ENCODE data around the gene RASA1.
A peak's percentile ranks its signal among the peaks of the same experiment; 100 is the strongest.
"Not testable (repeated sequence)": the region's sequence is repeated elsewhere in the genome, so short reads cannot be mapped to it uniquely, and the experiment has no call there.

The RASA1 gene

DNA sequence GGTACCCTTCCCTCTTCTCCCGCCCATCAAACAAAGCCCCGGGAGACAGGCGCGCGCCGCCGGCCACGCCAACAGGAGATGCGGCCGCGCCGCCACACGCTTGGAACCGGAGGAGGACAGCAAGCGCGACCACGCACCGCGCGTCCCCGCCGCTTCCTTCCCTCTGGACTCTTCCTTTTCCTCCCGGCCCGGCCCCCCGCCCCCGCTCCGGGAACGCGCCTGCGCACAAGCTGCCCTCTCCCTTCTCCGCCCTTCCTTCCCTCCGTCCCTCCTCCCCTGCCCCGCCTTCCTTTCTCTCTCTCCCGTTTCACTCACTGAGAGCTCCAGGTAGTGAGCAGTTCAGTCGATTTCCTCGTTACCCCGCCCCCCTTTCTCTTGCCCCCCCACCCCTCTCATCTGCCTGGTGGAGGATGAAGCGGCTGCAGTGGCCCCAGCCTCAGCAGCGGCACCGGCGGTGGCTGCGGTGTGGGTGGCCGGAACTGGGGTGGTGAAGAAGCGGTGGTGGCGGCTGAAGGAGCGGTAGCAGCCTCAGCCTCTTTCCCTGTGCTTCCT is at the start of gene RASA1:
Gene RASA1 (plus strand): TSS at position 310 of the 552 bp plus-strand sequence. CDS start 569 bp downstream, outside the sequence.
- peak; percentile 82 for DNase-seq

DNA sequence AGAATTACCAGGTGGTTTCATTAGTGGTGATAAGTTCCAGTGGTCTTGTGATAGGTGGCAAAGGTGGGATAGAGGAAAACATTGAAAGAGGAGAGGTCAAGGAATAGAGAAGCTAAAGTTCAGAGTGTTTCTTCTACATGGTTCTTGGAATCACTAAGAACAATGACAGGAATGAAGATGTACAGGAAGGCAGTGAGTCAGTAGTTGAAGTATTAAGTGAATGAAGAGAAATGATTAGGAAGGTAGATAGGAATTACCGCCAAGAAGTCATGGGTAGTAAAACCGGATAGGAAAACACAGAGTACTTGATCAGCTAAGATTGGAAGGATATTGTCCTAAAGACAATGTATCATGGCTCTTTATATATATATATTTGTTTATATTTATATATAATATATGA is 37.9 kb upstream of the RASA1 start:
- no peak for DNase-seq

DNA sequence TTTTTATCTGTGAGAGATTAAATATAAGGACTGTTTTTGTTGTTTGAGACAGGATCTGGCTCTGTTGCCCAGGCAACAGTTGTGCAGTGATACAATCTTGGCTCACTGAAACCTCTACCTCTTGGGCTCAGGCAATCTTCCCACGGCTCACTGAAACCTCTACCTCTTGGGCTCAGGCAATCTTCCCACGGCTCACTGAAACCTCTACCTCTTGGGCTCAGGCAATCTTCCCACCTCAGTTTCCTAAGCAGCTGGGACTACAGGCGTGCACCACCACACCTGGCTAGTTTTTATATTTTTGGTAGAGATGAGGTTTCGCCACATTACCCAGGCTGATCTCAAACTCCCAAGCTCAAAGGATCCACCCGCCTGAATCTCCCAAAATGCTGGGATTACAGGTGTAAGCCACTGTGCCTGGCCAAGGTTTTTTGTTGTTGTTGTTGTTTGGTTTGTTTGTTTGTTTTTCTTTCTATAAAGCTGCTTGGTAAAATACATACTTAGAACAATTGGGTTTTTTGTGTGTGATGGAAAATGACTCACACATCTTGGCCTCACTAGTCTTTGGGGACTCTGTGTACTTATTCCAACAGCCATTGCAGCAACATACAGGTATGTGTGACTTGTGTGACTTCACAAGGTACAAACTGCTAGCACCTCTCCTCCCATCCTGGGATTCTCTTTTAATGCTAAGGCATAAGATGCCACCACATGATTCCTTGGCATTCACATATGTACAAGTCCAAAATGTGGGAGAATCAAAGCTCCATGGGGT is 36.5 kb upstream of the RASA1 start:
- DNase-seq = no peak

DNA sequence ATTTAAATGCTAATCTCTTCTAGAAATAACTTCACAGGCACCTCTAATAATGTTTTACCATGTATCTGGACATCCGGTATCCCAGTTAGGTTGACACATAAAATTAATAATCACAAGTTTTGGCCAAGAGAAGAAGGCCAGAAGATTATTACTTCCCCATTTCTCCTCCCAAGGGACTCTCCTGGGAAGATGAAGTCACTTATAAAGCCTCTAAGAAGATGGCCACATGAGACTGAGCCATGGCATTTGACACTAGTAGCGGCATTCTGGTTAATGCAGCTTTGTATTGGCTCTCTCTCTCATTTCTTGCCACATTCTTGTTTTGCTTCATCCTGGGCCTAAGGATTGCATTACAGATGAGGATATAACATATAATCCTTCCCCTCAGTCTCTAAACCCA is 34.5 kb upstream of the RASA1 start:
- DNase-seq = no peak

DNA sequence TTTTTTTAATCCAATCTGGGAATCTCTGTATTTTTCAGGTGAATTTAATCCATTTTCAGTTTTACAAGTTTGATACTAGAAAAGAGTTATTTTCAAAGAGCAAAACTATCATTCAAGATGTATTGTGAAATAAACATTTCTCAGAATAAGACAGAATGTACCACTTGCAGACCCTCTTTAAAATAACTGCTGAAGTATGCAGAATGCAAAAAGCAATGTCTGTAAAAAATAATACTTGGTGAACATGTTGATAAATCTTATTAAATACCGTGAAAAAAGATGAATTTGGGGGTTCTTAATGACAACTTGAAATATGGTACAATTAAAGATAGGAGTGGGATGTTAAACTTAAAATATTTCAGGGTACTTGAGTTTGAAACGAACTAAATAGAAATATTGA is 26.1 kb upstream of the RASA1 start:
- DNase-seq = no peak

DNA sequence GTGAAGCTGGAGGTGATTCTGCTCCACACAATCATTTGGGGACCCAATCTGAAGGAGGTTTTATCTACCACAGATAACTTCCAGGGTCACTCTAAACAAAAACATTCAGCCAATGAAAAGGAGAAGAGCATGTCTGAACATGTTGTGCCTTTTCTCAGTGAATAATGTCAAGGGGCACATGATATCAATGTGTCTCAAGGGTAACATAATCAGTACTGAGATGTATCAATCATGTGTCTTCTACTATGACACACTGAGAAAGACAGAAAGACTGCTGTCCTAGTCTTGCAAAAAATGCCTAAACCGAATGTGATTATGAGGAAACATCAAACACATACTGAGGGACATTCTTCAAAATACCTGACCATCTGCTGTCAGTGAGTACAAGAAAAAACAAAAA is 25.4 kb upstream of the RASA1 start:
- no peak for DNase-seq

DNA sequence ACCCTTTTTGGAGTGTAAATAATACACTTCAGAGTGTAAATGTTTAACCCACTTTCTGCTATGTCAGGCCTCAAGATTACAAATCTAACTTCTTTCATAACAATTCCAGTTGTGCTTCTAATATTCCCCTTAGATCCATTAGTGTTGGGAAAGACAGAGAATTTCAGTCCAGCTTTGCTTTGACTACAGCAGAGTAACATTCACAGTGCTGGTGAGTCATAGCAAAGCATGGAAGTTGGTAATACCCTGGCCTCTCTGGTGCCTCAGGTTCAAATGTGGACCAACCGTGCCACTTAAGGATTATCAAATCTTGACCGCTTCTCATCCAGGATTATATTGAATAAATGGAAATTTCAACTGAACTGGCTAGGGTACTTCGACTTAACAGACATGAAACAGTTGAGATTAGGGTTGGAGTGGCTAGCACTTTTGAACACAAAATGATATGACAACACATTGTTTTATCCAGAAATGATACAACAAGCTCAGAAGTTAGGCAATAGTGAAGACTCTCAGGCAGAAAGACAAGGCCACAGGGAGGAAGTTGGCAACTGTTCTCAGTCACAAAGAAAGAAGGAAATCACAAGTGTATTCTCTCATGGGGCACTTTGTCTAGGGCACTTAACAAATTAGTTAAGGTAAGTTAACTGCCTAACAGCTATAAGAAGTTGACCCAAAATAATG is 24.4 kb upstream of the RASA1 start:
- no peak for DNase-seq

DNA sequence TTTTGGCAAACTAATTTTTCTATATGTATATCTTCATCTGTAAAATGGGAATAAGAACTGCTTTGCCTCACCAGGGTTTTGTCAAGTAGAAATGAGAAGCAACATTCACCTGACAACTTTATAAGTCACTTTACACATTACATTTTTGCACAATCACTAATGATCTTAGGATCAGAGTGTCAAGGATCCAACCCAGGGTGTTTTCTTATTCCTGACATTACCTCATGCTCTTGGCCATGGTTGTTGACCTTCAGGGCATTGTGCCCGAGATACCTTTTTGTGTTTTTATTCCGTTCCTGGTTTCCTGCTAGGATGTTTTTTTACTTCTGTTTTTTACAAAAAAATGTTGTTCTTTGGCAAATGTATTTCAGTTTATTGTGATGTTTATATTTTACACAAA is 22.2 kb upstream of the RASA1 start:
- no peak for DNase-seq

DNA sequence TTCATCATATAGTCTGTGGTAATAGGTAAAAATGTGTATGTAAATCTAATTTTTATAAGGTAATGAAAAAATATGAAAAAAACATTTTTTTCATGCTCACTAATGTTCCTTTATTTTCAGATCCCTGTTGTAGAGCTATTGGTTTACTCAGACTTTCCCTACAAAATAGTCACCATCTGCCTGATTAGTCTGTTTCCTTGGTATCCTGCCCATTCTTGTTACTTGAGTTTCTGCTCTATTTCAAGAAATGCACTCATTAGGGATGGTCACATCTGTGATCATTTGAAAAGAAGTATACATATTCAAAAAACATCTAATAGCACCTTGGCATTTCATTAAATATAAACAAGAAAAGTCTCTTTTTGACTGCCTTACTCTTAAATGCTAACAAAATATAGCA is 21.6 kb upstream of the RASA1 start:
- DNase-seq = no peak

DNA sequence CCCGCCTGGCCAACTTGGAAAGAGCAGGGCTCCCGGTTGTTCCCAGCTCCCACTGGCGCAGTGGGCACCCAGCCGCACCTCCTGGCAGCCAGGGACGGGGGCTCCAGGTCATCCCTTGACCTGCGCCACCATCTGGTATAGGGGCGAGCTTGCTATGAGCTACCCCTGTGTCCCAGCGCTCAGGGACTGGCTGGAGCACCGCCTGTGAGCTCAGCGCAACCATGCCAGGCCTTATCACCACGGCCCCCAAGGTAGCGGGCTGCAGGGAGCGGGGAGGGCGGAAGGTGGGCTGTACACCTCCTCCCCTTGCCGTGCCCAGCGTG is 15.4 kb upstream of the RASA1 start:
- no peak for DNase-seq

DNA sequence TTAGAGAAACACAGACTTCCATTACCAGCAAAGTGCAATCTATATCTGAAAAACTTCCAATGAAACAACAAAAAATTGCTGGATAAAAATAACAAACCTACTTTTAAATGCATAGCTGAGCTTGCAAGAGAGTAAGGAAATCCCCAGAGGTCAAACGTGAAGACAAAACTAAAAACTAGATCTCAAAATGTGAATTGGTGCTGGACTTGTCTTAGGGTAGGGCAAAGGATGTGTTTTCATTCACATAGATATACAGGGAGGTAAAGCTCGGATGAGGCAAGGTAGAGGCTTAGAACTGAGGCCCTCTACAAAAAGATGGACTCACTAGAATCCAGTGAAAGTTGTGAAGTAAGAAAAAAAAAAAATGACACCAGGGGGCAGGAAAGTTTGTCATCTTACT is 13.6 kb upstream of the RASA1 start:
- DNase-seq = no peak

DNA sequence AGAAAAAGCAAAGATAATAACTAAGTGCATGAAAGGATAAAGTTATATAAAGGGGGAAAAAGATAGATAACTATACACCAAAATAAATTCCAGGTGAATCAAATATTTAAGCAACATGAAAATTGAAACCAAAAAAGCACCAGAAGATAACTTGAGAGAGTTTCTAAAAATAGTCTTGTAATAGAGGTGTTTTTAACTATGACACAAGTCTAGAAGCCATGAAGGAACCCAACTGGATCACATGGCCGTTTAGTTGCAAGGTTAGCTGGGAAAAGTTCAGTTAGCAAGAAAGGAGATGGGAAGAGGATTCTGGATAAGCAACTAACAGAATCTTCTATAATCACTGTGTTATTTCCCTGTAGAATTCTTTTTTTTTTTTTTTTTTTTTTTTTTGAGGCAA is 9.2 kb upstream of the RASA1 start:
- DNase-seq = no peak

DNA sequence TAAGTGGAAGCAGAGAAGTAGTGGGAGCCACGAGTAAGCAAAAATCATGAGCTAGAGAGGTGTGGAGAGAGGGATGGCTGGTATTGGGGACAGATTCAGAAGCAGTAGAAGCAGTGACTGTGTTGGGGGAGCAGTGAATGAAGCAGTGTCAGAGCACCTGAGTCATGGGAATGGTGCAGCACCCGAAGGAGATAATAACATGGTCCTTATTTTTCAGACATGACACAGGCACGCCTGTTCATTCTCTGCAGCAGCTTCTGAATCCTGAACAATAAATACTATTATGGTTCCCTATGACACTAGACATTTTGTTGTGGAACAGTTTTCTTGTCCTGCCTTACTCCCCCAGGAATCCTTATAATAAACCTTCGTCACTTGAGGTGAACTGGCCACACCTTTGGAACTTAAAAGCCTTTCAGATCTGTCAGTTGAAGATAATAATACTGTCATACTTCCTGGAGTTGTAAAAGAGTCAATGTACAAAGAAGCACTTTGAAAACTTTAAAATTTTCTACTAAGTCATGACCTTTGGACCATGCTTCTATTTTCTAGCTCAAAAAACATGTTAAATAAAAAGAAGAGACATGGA is 7.0 kb upstream of the RASA1 start:
- no peak for DNase-seq

DNA sequence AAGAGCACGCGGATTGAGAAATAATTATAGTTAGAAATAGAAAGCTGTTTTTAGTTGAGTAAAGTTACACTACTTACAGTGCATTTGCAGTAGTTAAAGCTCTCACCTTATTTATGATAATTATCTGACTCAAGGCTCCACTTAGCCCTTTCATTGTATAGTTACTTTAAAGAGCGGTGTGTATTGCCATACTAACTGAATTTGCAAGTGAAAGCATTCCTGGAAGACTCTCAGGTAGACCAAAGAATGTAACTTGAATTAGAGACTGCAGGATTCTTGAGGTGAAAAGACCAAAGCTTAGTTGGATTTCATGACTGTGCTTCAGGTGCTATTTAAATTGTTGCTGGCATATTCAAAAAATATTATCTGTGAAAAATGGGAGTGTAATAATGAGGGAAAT is 4.2 kb upstream of the RASA1 start:
- DNase-seq = no peak

DNA sequence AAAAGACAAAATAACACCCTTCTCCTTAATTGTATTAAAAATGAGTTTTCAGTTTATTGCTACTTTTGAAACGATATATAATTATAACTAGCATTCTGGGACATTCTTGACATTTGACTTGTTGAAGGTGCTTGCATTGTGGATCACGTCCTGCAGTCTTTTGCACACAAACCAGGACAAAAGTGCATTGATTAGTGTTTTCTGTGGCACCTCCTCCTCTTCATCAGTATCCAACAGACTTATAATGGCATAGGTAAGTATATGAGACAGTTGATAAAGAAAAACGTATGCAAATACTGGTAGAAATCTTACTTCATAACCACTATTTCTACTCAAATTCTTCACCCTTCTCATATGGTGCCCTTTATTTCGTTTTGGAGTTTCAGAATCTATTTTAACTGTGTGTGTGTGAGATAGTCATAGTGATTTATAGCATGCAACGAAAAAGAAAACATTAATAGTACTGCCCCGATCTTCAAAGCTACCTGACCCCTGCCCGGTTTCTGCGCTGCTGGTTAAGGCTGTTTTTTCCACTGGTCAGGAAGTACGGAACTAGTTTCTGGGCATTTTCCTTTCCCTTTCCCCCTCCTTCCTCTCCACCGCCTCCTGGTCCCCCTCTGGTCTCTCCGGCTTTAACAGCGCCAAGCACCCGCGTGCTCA is 639 bp upstream of the RASA1 start:
- no peak for DNase-seq

DNA sequence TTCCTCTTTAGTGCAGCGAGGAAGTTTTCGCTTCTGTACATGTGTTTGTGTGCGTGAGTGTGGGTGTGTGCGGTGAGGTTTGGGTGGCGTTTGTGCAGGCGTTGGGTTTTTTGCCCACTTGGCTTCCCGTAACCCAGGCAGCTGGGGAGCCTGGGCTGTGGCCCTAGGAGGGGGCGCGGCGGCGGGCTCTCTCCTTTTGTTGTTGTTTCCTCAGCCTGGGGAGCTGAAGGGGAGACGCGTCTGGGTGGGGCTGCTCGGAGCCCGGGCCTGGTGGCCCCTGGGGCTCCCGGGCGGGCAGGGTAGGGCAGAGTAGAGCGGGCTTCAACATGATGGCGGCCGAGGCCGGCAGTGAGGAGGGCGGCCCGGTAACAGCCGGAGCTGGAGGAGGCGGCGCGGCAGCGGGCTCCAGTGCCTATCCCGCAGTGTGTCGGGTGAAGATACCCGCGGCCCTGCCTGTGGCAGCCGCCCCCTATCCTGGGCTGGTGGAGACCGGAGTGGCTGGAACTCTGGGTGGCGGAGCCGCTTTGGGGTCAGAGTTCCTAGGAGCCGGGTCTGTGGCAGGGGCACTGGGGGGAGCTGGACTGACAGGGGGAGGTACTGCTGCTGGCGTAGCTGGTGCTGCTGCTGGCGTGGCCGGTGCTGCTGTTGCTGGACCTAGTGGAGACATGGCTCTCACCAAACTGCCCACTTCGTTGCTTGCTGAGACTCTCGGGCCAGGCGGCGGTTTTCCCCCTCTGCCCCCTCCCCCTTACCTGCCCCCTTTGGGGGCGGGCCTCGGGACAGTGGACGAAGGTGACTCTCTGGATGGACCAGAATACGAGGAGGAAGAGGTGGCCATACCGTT is 665 bp downstream of the RASA1 start:
- no peak for DNase-seq

DNA sequence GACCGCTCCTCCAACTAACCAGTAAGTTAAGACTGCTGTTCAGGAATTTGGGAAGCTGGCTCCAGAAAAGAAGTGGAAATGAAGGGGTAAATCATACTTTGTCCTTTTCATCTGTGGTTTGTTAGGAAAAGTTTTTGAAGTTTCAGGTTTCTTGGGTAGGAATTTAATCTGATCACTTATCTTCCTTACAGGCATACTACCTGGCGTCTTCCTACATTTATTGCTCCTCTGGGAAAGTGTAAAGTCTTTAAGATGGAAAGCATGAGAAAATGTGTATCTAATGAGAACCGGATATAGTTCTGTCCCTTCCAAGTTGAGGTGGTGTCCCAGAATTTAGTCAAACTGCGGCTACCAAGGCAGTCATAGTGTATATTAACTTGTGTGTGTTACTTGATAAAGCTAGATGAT is 1.3 kb downstream of the RASA1 start:
- DNase-seq = no peak

DNA sequence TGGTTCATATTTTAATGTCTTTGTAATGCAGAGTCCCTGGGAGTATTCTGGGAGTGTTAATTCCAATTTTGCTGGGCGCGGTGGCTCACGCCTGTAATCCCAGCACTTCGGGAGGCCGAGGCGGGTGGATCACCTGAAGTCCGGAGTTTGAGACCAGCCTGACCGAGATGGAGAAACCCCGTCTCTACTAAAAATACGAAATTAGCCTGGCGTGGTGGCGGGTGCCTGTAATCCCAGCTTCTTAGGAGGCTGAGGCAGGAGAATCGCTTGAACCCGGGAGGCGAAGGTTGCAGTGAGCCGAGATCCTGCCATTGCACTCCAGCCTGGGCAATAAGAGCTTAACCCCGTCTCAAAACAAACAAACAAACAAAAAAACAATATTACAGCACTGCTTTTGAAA is 3.2 kb downstream of the RASA1 start:
- not testable (repeated sequence) for DNase-seq

DNA sequence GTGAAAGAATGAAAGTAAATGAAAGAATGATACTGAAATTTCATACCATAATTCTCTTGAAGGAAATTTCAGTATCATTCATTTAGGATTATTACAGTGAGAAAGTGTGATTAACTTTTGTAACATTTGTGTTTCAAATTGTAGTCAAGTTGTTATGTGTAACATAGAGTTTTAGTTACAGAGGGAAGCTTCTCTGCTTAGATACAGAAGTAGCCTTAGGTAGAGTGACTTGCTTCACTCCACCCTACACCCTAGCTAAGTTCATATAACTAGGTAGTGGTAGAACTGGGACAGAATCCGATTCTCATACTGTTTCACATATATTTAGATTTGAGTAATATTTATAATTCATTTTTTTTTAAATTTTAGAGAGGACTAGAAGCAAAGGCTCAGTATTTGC is 9.0 kb downstream of the RASA1 start:
- no peak for DNase-seq

DNA sequence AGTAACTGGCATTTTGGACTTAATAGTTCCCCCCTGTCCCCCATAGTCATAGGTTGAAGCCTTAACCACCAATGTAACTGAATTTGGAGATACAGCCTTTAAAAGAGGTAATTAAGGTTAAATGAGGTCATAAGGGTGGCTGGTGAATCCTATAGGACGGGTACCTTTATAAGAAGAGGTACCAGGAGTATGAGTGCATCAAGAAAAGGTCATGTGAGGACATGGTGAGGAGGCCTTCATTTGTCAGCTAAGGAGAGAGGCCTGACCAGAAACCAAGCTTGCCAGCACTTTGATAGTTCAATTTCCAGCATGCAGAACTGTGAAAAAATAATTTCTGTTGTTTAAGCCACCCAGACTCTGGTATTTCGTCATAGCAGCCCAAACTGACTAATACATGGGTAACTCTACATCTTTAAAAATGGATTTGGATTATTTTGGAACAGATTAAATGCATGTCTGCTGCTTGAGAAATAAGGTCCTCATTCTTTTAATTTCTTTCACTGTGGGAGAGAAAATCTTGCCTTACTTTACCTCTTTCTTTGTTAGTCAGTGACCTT is 9.7 kb downstream of the RASA1 start:
- no peak for DNase-seq

DNA sequence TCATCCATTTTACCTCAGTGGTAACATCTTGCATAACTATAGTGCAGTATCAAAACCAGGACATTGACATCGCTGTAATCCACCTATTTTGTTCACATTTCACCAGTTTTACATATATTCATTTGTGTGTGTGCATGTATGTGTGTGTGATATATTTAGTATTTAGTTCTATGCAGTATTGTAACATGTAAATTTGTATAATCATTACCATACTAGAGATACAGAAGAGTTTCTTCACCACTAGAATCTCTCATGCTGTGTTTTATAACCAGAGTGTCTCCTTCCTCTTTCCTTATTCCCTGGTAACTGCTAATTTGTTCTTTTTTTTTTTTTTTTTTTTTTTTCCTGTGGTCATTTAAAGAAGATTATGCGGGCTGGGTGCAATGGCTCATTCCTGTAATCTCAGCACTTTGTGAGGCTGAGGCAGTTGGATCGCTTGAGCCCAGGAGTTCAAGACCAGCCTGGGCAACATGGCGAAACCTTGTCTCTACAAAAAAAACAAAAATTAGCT is 11.0 kb downstream of the RASA1 start:
- no peak for DNase-seq

DNA sequence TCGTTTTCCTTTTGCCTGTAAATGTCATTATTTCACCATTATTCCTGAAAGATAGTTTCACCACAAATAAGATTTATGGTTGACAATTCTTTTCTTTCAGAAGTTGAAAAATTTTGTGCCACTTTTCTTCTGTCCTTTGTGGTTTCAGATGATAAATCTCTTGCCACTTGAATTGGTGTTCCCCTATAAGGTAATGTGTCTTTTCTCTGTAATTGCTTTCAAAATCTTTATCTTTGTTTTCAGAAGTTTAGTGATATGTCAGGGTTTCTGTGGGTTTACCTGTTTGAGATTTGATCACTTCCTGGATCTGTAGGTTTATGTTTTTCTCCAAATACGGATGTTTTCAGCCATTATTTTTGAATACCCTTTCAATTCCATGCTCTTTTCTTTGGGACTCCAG is 14.6 kb downstream of the RASA1 start:
- DNase-seq = no peak
